Activated naive CD4-positive, alpha-beta T cell treated with anti-CD3 and anti-CD28 coated beads, Interleukin-2, amount 10 ng/mL, durations not matched to agents 7 days and 5 days (primary cell): ENCODE data around the gene AACS.

Experiments used
- CTCF ChIA-PET: fragments of 350-600 bp; sonication (Branson Sonifier 250); formaldehyde crosslinking; loops from one replicate; lab custom pipeline; 2021; ENCODE audit warnings: antibody characterized with exemption; lab: Charles Lee
- DNase-seq: peaks from one replicate; pipeline ENCODE4 v3.0.0-alpha.2; 2020
- H3K27ac Mint-ChIP-seq: one replicate; pipeline ENCODE4 v1.8.0; 2021; ENCODE audit warnings: mild to moderate bottlenecking, moderate library complexity, mixed read lengths
- H3K27me3 Mint-ChIP-seq: one replicate; pipeline ENCODE4 v1.8.0; 2021; ENCODE audit warnings: mild to moderate bottlenecking, mixed read lengths
- H3K36me3 Mint-ChIP-seq: one replicate; pipeline ENCODE4 v1.8.0; 2021; ENCODE audit warnings: mixed read lengths
- H3K4me1 Mint-ChIP-seq: one replicate; pipeline ENCODE4 v1.8.0; 2021; ENCODE audit warnings: mixed read lengths
- H3K4me3 Mint-ChIP-seq: one replicate; pipeline ENCODE4 v1.8.0; 2021; ENCODE audit warnings: mild to moderate bottlenecking, moderate library complexity, mixed read lengths
- H3K9me3 Mint-ChIP-seq: one replicate; pipeline ENCODE4 v1.8.0; 2021; ENCODE audit warnings: mixed read lengths

AACS gene

GRCh38 chr12:125155366-125155765 lies 90.1 kb downstream of the AACS start:
- Mint-ChIP-seq H3K4me3 (no peak overlapping the region), H3K4me1 (no peaks in the 10 kb centered on the region), H3K27ac (no peak overlapping the region), H3K9me3 (no peaks in the 10 kb centered on the region), H3K36me3 (no peaks in the 10 kb centered on the region), H3K27me3 (peaks cover 11% of the 10 kb centered on the region)
- CTCF ChIA-PET: no interaction called here
- no peak for DNase-seq

- Mint-ChIP-seq H3K27ac (no peak overlapping the region), H3K4me1 (no peaks in the 10 kb centered on the region), H3K4me3 (no peak overlapping the region), H3K36me3 (no peaks in the 10 kb centered on the region), H3K9me3 (no peaks in the 10 kb centered on the region), H3K27me3 (peaks cover 7% of the 10 kb centered on the region)
- DNase-seq: no peak
- CTCF ChIA-PET: no interaction called here
Measured at GRCh38 chr12:125157177-125157576, 91.9 kb downstream of the AACS start.

- H3K4me3 Mint-ChIP-seq: no peak overlapping the region
- peaks cover 7% of the 10 kb centered on the region for H3K27me3 Mint-ChIP-seq
- H3K9me3 Mint-ChIP-seq: no peaks in the 10 kb centered on the region
Measured at GRCh38 chr12:125159702-125160101, 94.5 kb downstream of the AACS start.

GRCh38 chr12:125160281-125160955 lies 95.2 kb downstream of the AACS start:
- Mint-ChIP-seq H3K27me3 (peaks cover 7% of the 10 kb centered on the region), H3K4me3 (no peak overlapping the region), H3K27ac (no peak overlapping the region), H3K4me1 (no peaks in the 10 kb centered on the region), H3K36me3 (no peaks in the 10 kb centered on the region), H3K9me3 (no peaks in the 10 kb centered on the region)
- no peak for DNase-seq
- CTCF ChIA-PET: no interaction called here

More at GRCh38 chr12:125159702-125160101, 94.5 kb downstream of the AACS start:
- Mint-ChIP-seq H3K4me1 (no peaks in the 10 kb centered on the region), H3K36me3 (no peaks in the 10 kb centered on the region), H3K27ac (no peak overlapping the region)
- CTCF ChIA-PET: interaction anchor here (0.7 kb wide), 1 partner anchor 43 kb away, joined by 3 read pairs; no protein-coding TSS in a partner anchor
- DNase-seq: no peak

- Mint-ChIP-seq H3K27ac (no peak overlapping the region), H3K4me1 (no peaks in the 10 kb centered on the region), H3K9me3 (no peaks in the 10 kb centered on the region), H3K27me3 (peaks cover 7% of the 10 kb centered on the region), H3K36me3 (no peaks in the 10 kb centered on the region), H3K4me3 (no peak overlapping the region)
- DNase-seq: no peak
- CTCF ChIA-PET: no interaction called here
Measured at GRCh38 chr12:125161712-125162022, 96.4 kb downstream of the AACS start.

GRCh38 chr12:125162489-125163028 lies 97.3 kb downstream of the AACS start:
- Mint-ChIP-seq H3K27ac (no peak overlapping the region), H3K4me3 (no peak overlapping the region), H3K4me1 (no peaks in the 10 kb centered on the region), H3K9me3 (no peaks in the 10 kb centered on the region), H3K27me3 (peaks cover 10% of the 10 kb centered on the region), H3K36me3 (no peaks in the 10 kb centered on the region)
- CTCF ChIA-PET: interaction anchor here (0.7 kb wide), 1 partner anchor 8 kb away, joined by 3 read pairs; no protein-coding TSS in a partner anchor
- DNase-seq: no peak

GRCh38 chr12:125163148-125163547 lies 97.9 kb downstream of the AACS start:
- Mint-ChIP-seq H3K4me3 (no peak overlapping the region), H3K9me3 (no peaks in the 10 kb centered on the region), H3K27ac (no peak overlapping the region), H3K36me3 (no peaks in the 10 kb centered on the region), H3K27me3 (peaks cover 12% of the 10 kb centered on the region), H3K4me1 (no peaks in the 10 kb centered on the region)
- CTCF ChIA-PET: no interaction called here
- no peak for DNase-seq

GRCh38 chr12:125164541-125164940 lies 99.3 kb downstream of the AACS start:
- no peaks in the 10 kb centered on the region for H3K36me3 Mint-ChIP-seq
- CTCF ChIA-PET: interaction anchor here (1.1 kb wide), 1 partner anchor 13 kb away, joined by 3 read pairs; no protein-coding TSS in a partner anchor

GRCh38 chr12:125166041-125166440 lies 100.8 kb downstream of the AACS start:
- H3K36me3 Mint-ChIP-seq: no peaks in the 10 kb centered on the region

More at GRCh38 chr12:125164541-125164940, 99.3 kb downstream of the AACS start:
- Mint-ChIP-seq H3K9me3 (no peaks in the 10 kb centered on the region), H3K4me1 (no peaks in the 10 kb centered on the region), H3K27me3 (peaks cover 10% of the 10 kb centered on the region), H3K4me3 (no peak overlapping the region), H3K27ac (no peak overlapping the region)
- DNase-seq: no peak

GRCh38 chr12:125167658-125168057 lies 102.4 kb downstream of the AACS start:
- CTCF ChIA-PET: interaction anchor here (1.1 kb wide), 1 partner anchor 15 kb away, joined by 4 read pairs; no protein-coding TSS in a partner anchor
- no peak for DNase-seq
- Mint-ChIP-seq H3K36me3 (no peaks in the 10 kb centered on the region), H3K27me3 (peaks cover 12% of the 10 kb centered on the region), H3K4me1 (no peaks in the 10 kb centered on the region), H3K27ac (no peak overlapping the region), H3K9me3 (no peaks in the 10 kb centered on the region), H3K4me3 (no peak overlapping the region)

More at GRCh38 chr12:125166041-125166440, 100.8 kb downstream of the AACS start:
- CTCF ChIA-PET: interaction anchor here (0.6 kb wide), 1 partner anchor 22 kb away, joined by 3 read pairs; no protein-coding TSS in a partner anchor
- no peak overlapping the region for H3K4me3 Mint-ChIP-seq
- peaks cover 12% of the 10 kb centered on the region for H3K27me3 Mint-ChIP-seq
- DNase-seq: no peak
- no peaks in the 10 kb centered on the region for H3K9me3 Mint-ChIP-seq
- no peaks in the 10 kb centered on the region for H3K4me1 Mint-ChIP-seq
- no peak overlapping the region for H3K27ac Mint-ChIP-seq

- Mint-ChIP-seq H3K4me1 (no peaks in the 10 kb centered on the region), H3K27me3 (peaks cover 17% of the 10 kb centered on the region), H3K9me3 (no peaks in the 10 kb centered on the region), H3K4me3 (no peak overlapping the region), H3K36me3 (no peaks in the 10 kb centered on the region), H3K27ac (no peak overlapping the region)
- DNase-seq: no peak
- CTCF ChIA-PET: no interaction called here
Measured at GRCh38 chr12:125169451-125169850, 104.2 kb downstream of the AACS start.

GRCh38 chr12:125169870-125170269 lies 104.6 kb downstream of the AACS start:
- no peaks in the 10 kb centered on the region for H3K4me1 Mint-ChIP-seq
- CTCF ChIA-PET: no interaction called here
- DNase-seq: no peak
- no peaks in the 10 kb centered on the region for H3K36me3 Mint-ChIP-seq
- no peaks in the 10 kb centered on the region for H3K9me3 Mint-ChIP-seq
- peaks cover 17% of the 10 kb centered on the region for H3K27me3 Mint-ChIP-seq
- H3K27ac Mint-ChIP-seq: no peak overlapping the region
- H3K4me3 Mint-ChIP-seq: no peak overlapping the region

- no peak overlapping the region for H3K4me3 Mint-ChIP-seq
- no peak overlapping the region for H3K27ac Mint-ChIP-seq
- H3K36me3 Mint-ChIP-seq: no peaks in the 10 kb centered on the region
- H3K9me3 Mint-ChIP-seq: no peaks in the 10 kb centered on the region
- CTCF ChIA-PET: interaction anchor here (0.8 kb wide), 1 partner anchor 9 kb away, joined by 3 read pairs; no protein-coding TSS in a partner anchor
- H3K27me3 Mint-ChIP-seq: peaks cover 25% of the 10 kb centered on the region
- no peaks in the 10 kb centered on the region for H3K4me1 Mint-ChIP-seq
- DNase-seq: no peak
Measured at GRCh38 chr12:125171267-125171666, 106.0 kb downstream of the AACS start.

- no peak for DNase-seq
- CTCF ChIA-PET: no interaction called here
- no peaks in the 10 kb centered on the region for H3K9me3 Mint-ChIP-seq
- H3K36me3 Mint-ChIP-seq: no peaks in the 10 kb centered on the region
- no peak overlapping the region for H3K4me3 Mint-ChIP-seq
- H3K27me3 Mint-ChIP-seq: peaks cover 33% of the 10 kb centered on the region
- H3K4me1 Mint-ChIP-seq: no peaks in the 10 kb centered on the region
- H3K27ac Mint-ChIP-seq: no peak overlapping the region
Measured at GRCh38 chr12:125172231-125172850, 107.1 kb downstream of the AACS start.
